ENCODE data around the gene ETDA. TPM values are rescaled to one million over a fixed set of nuclear protein-coding genes. Genes with fewer than 3 reads are reported as not detected.
"Not testable (repeated sequence)": the region's sequence is repeated elsewhere in the genome, so short reads cannot be mapped to it uniquely, and the experiment has no call there.

The ETDA gene
- total and polyA plus RNA-seq, 2 of the 8 experiments (the other 6 are each of a cell fraction or from before 2014, with no cell fraction given): not detected

- TF ChIP-seq CBX5 (IDR thresholded peaks at IDR 0.05; ENCODE audit: low read depth, low read length): no peak
Observed at GRCh38 chrX:135257469-135257868, 5.6 kb downstream of the ETDA start (continued).

- H4K5ac ChIP-seq (ENCODE audit: insufficient read length, low read depth, low read length); H3K4ac ChIP-seq (replicated peaks; ENCODE audit: insufficient read length, low read depth, low read length); H3K9ac ChIP-seq (replicated peaks in 1 of 4; ENCODE audit: extremely low read depth in 1 of 4, low read depth in 3 of 4, low read length in 3 of 4); H2AFZ ChIP-seq (ENCODE audit: low read length); H3K79me2 ChIP-seq (ENCODE audit: control insufficient read depth in 1 of 2, insufficient read depth in 2 of 2, low read length in 2 of 2); H3K18ac ChIP-seq (ENCODE audit: extremely low read depth, low read length); H2BK120ac ChIP-seq (replicated peaks; ENCODE audit: low read depth, low read length); H3K36me3 ChIP-seq (ENCODE audit: control insufficient read depth in 2 of 4, insufficient read depth in 4 of 4, low read length in 3 of 4); H4K20me1 ChIP-seq (replicated peaks in 1 of 2; ENCODE audit: control insufficient read depth in 1 of 2, insufficient read depth in 2 of 2, low read length in 2 of 2); H3K14ac ChIP-seq (ENCODE audit: insufficient read length); H2BK20ac ChIP-seq (ENCODE audit: low read length); H2AK5ac ChIP-seq (ENCODE audit: low read depth, low read length); H3K4me1 ChIP-seq (replicated peaks in 1 of 4; ENCODE audit: control insufficient read depth in 3 of 4, insufficient read depth in 4 of 4, low read length in 3 of 4); H2BK15ac ChIP-seq (ENCODE audit: low read length); H3K23ac ChIP-seq (ENCODE audit: insufficient read length); H3K23me2 ChIP-seq (ENCODE audit: low read depth, low read length); H3K56ac ChIP-seq (replicated peaks; ENCODE audit: insufficient read length, low read depth, low read length); H2BK5ac ChIP-seq (ENCODE audit: low read depth, low read length); FAIRE-seq; H3K79me1 ChIP-seq (ENCODE audit: low read depth, low read length); POLR2A ChIA-PET (ENCODE audit: partially characterized antibody); H4K8ac ChIP-seq (ENCODE audit: extremely low read depth, insufficient read depth, low read length); H2BK12ac ChIP-seq (ENCODE audit: low read depth, low read length); H3K4me3 ChIP-seq (ENCODE audit: extremely low read depth in 1 of 4, insufficient read depth in 2 of 4, low read depth in 3 of 4, low read length in 4 of 4); H3K9me3 ChIP-seq (ENCODE audit: insufficient read depth in 2 of 2, low read depth in 1 of 2, low read length in 1 of 2); CTCF ChIA-PET (ENCODE audit: partially characterized antibody); H3K27ac ChIP-seq (ENCODE audit: low read depth, low read length); H4K91ac ChIP-seq (replicated peaks; ENCODE audit: insufficient read length, low read length); DNase-seq (ENCODE audit: low read depth in 1 of 2, low spot score in 2 of 2); H3K27me3 ChIP-seq (replicated peaks in 1 of 4; ENCODE audit: control insufficient read depth in 3 of 4, extremely low read depth in 1 of 4, insufficient read depth in 3 of 4, low read length in 3 of 4); H3K4me2 ChIP-seq (ENCODE audit: insufficient read depth in 1 of 2, low read depth in 2 of 2, low read length in 2 of 2): not testable (repeated sequence)
- 80% methylated on average over 1 of the region's 2 CpGs; no CpG with 5 or more reads in 1 of the 2 experiments for WGBS, 2 experiments (ENCODE audit: extremely low coverage in 1 of 2, insufficient coverage in 1 of 2, insufficient read length in 1 of 2, insufficient replicate concordance in 2 of 2, low coverage in 1 of 2, low lambda C conversion rate in 2 of 2, missing lambda C conversion rate in 1 of 2)
Observed at GRCh38 chrX:135260976-135261375, 9.1 kb downstream of the ETDA start.

All from H1 (cell line).